B cell (primary cell): ENCODE measurements around the gene ZNF687. TPM values are rescaled to one million over a fixed set of nuclear protein-coding genes. Genes with fewer than 3 reads are reported as not detected.

Experiments
- ATAC-seq: fragments of 200-7000 bp; cut with Tn5 transposase; one replicate; pipeline ENCODE4 v1.10.0; 2021; ENCODE audit warnings: low read depth, mild to moderate bottlenecking, moderate number of reproducible peaks, moderate library complexity
- CTCF ChIA-PET: fragments of 350-600 bp; sonication (Branson Sonifier 250); formaldehyde crosslinking; loops from one replicate; lab custom pipeline; 2021; ENCODE audit warnings: antibody characterized with exemption, inconsistent platforms; lab: Charles Lee
- POLR2A ChIA-PET: fragments of 350-600 bp; sonication (Branson Sonifier 250); formaldehyde crosslinking; loops from one replicate; lab custom pipeline; 2021; ENCODE audit warnings: antibody characterized with exemption; lab: Charles Lee
- DNase-seq: peaks from one replicate; pipeline ENCODE4 v3.0.0; 2013
- H2AFZ ChIP-seq: 2 replicates; pipeline ENCODE4 v1.6.1; 2012; ENCODE audit warnings: mild to moderate bottlenecking, low read depth, low read length; ENCODE audit not compliant: insufficient read depth, poor library complexity, severe bottlenecking
- H3K27ac ChIP-seq, 2 donors: 1 replicate in 1 of 2; 2 replicates in 1 of 2; pipeline ENCODE4 v1.5.1; 2012 to 2013; ENCODE audit warnings: low read length in 2 of 2, mild to moderate bottlenecking in 2 of 2, moderate library complexity in 1 of 2
- H3K27me3 ChIP-seq, 4 experiments: fragments of 200-600 bp in 1 of 4; sonication (generic) in 1 of 4; replicated peaks in 1 of 4; 1 replicate in 2 of 4; 2 replicates in 2 of 4; pipeline versions ENCODE4 v1.6.1 to v1.7.0; 2013 to 2016; ENCODE audit warnings: low read length in 3 of 4, mild to moderate bottlenecking in 2 of 4, mixed read lengths in 1 of 4, moderate library complexity in 1 of 4; ENCODE audit not compliant: insufficient read depth in 4 of 4, control insufficient read depth in 3 of 4; ENCODE audit errors: control extremely low read depth in 1 of 4
- H3K36me3 ChIP-seq, 2 experiments: replicated peaks in 1 of 2; 1 replicate in 1 of 2; 2 replicates in 1 of 2; pipeline versions ENCODE4 v1.6.1 to v1.7.1; 2013; ENCODE audit warnings: low read length in 1 of 2; ENCODE audit not compliant: insufficient read depth in 2 of 2, control insufficient read depth in 1 of 2; ENCODE audit errors: control extremely low read depth in 1 of 2, extremely low read depth in 1 of 2
- H3K4me1 ChIP-seq, 2 donors: fragments of 200-600 bp in 1 of 2; sonication (generic) in 1 of 2; 1 replicate in 1 of 2; 2 replicates in 1 of 2; pipeline versions ENCODE4 v1.5.1 to v1.6.1; 2013 to 2017; ENCODE audit warnings: low read length in 2 of 2; ENCODE audit not compliant: control insufficient read depth in 2 of 2, insufficient read depth in 2 of 2
- H3K4me2 ChIP-seq: replicated peaks from 2 replicates; pipeline ENCODE3; 2012; ENCODE audit warnings: mild to moderate bottlenecking, low read depth, low read length; ENCODE audit not compliant: poor library complexity, severe bottlenecking
- H3K4me3 ChIP-seq, 5 experiments: fragments of 200-600 bp in 1 of 5; sonication (generic) in 1 of 5; 1 replicate in 3 of 5; 2 replicates in 2 of 5; pipeline versions ENCODE4 v1.5.1 to v1.7.0; 2011 to 2016; ENCODE audit warnings: low read length in 4 of 5, mild to moderate bottlenecking in 4 of 5, low read depth in 2 of 5, control low read depth in 1 of 5, moderate library complexity in 1 of 5; ENCODE audit not compliant: insufficient read depth in 1 of 5; ENCODE audit errors: control extremely low read depth in 1 of 5, extremely low read depth in 1 of 5
- H3K79me2 ChIP-seq: fragments of 200-600 bp; sonication (generic); one replicate; pipeline ENCODE4 v1.6.0; 2016; ENCODE audit warnings: low read length; ENCODE audit not compliant: control insufficient read depth, insufficient read depth
- H3K9ac ChIP-seq: fragments of 200-600 bp; sonication (generic); 2 replicates; pipeline ENCODE4 v1.6.1; 2017; ENCODE audit warnings: mild to moderate bottlenecking, low read length, moderate library complexity
- H3K9me3 ChIP-seq, 3 donors: one replicate each; pipeline versions ENCODE4 v1.6.1 to v1.7.1; 2013; ENCODE audit warnings: low read length in 2 of 3; ENCODE audit not compliant: control insufficient read depth in 2 of 3, insufficient read depth in 1 of 3; ENCODE audit errors: control extremely low read depth in 1 of 3
- H4K20me1 ChIP-seq: 2 replicates; pipeline ENCODE4 v1.6.0; 2012; ENCODE audit warnings: mild to moderate bottlenecking, low read length; ENCODE audit not compliant: insufficient read depth, control insufficient read depth, poor library complexity, severe bottlenecking
- H3K27ac Mint-ChIP-seq: one replicate; pipeline ENCODE4 v1.8.0; 2021; ENCODE audit warnings: mixed read lengths
- H3K27me3 Mint-ChIP-seq: one replicate; pipeline ENCODE4 v1.8.0; 2021; ENCODE audit warnings: mixed read lengths
- H3K4me1 Mint-ChIP-seq: one replicate; pipeline ENCODE4 v1.8.0; 2021; ENCODE audit warnings: mixed read lengths
- H3K4me3 Mint-ChIP-seq: one replicate; pipeline ENCODE4 v1.8.0; 2021; ENCODE audit warnings: mixed read lengths
- H3K9me3 Mint-ChIP-seq: one replicate; pipeline ENCODE4 v1.8.0; 2022; ENCODE audit warnings: mixed read lengths; ENCODE audit not compliant: insufficient read depth
- EZH2 ChIP-seq: IDR thresholded peaks from 2 replicates; pipeline ENCODE4 v1.6.1; 2012; ENCODE audit warnings: borderline replicate concordance, low read depth, mild to moderate bottlenecking, moderate library complexity, low read length; ENCODE audit not compliant: insufficient read depth, poor library complexity, severe bottlenecking
- WGBS: methylation state at CpG from one replicate; pipeline ENCODE4 v1.1.5; 2013; ENCODE audit warnings: missing lambda C conversion rate; ENCODE audit not compliant: insufficient coverage; 5-methylcytosine and 5-hydroxymethylcytosine counted together
- intact Hi-C: fragments of 100-400 bp; cut with micrococcal nuclease; formaldehyde crosslinking; loops from one replicate; pipeline ENCODE4 v1.10.0; 2022
- polyA plus RNA-seq: library from polyadenylated mRNA; depleted of rRNA; stranded (reverse); fragments of >200 nt; gene quantifications from 2 replicates; pipeline ENCODE4 v1.2.3, GENCODE V29; 2012
- total RNA-seq, 2 donors: library from RNA; stranded (reverse); fragments of 120-200 nt in 1 of 2; gene quantifications; 1 replicate in 1 of 2; 2 replicates in 1 of 2; pipeline versions ENCODE4 v1.2.3 to v1.2.4, GENCODE V29; 2013 to 2022
- TF ChIP-seq, protein P1 (sequence below): fragments of 200-600 bp; IDR thresholded peaks from one replicate; pipeline ENCODE4 v1.8.0; 2022; ENCODE audit warnings: antibody characterized with exemption, mild to moderate bottlenecking

The ZNF687 gene
- total and polyA plus RNA-seq, 2 donors (not counting 1 experiment from before 2014, with no cell fraction given): 29.1 to 49.6 TPM

DNA sequence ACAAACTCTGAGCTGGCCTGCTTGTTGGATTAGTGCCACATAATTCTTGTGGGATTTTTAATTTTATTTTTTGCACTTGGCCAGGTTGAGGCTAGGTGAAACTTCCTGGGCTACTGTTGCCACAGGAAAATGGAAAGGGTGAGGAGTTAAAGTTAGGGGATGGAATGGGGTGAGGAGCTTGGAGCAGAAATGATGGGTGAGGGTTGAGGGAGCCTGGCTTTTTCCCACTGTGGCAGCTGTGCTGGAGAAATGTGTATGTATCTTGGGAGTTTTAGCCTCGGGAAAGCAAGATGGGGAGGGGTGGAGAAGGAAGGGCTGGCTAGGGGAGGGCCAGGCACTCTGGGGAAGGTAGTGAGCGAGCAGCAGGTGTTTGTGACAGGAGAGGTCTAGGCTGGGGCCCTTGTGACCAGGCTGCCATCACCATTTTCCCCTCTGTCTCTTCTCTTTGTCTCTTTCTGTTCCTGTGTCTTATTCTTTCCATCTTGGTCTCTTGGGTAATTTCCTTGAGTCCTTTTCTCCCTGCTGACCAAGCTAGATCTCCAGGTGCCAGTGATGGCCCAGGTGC lies 2.0 kb downstream of the ZNF687 start:
- H3K4me2 ChIP-seq: peak overlapping the region; percentile 90
- TF ChIP-seq EZH2: no peak
- TF ChIP-seq, protein P1, sequence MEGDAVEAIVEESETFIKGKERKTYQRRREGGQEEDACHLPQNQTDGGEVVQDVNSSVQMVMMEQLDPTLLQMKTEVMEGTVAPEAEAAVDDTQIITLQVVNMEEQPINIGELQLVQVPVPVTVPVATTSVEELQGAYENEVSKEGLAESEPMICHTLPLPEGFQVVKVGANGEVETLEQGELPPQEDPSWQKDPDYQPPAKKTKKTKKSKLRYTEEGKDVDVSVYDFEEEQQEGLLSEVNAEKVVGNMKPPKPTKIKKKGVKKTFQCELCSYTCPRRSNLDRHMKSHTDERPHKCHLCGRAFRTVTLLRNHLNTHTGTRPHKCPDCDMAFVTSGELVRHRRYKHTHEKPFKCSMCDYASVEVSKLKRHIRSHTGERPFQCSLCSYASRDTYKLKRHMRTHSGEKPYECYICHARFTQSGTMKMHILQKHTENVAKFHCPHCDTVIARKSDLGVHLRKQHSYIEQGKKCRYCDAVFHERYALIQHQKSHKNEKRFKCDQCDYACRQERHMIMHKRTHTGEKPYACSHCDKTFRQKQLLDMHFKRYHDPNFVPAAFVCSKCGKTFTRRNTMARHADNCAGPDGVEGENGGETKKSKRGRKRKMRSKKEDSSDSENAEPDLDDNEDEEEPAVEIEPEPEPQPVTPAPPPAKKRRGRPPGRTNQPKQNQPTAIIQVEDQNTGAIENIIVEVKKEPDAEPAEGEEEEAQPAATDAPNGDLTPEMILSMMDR: no peak
- no peak for DNase-seq
- peak overlapping the region; percentile 92 for H3K9ac ChIP-seq
- peak overlapping the region in 1 of 5 experiments; percentile 97 for H3K4me3 ChIP-seq
- peaks cover 16 to 22% of the 10 kb centered on the region in 2 donors for H3K4me1 ChIP-seq
- no peaks in the 10 kb centered on the region for H3K27me3 ChIP-seq
- peak overlapping the region; percentile 95 to 96 for H3K27ac ChIP-seq
- Mint-ChIP-seq H3K27ac (peak overlapping the region; percentile 95), H3K4me1 (peaks cover 40% of the 10 kb centered on the region), H3K9me3 (no peaks in the 10 kb centered on the region), H3K4me3 (peak overlapping the region; percentile 98), H3K27me3 (no peaks in the 10 kb centered on the region)
- peaks cover 1 to 36% of the 10 kb centered on the region in 2 experiments for H3K36me3 ChIP-seq
- H3K9me3 ChIP-seq: no peaks in the 10 kb centered on the region
- ATAC-seq: no peak
- 75% methylated on average over 1 of the region's 2 CpGs for WGBS
- no peak overlapping the region for H2AFZ ChIP-seq
- intact Hi-C loops: loop anchor here (5.0 kb wide), 2 partner anchors 227 to 553 kb away; partner anchors contain the start of genes C2CD4D and CDC42SE1
- peaks cover 64% of the 10 kb centered on the region for H3K79me2 ChIP-seq
- POLR2A ChIA-PET: interaction anchor here (1.1 to 1.7 kb wide), 3 partner anchors 8 to 43 kb away, joined by 3 to 6 read pairs (median 6); partner anchors contain the start of genes PI4KB and PSMD4
- H4K20me1 ChIP-seq: peaks cover 45% of the 10 kb centered on the region
- CTCF ChIA-PET: interaction anchor here (1.0 to 1.4 kb wide), 5 partner anchors 12 to 160 kb away, joined by 3 to 6 read pairs (median 5); no protein-coding TSS in a partner anchor
